Measurements from ENCODE around the gene FOXL1. TPM values are rescaled to one million over a fixed set of nuclear protein-coding genes. Genes with fewer than 3 reads are reported as not detected.

The FOXL1 gene
- polyA plus RNA-seq, 2 of the 4 experiments (the other 2 are of a cell fraction): 0.48 to 0.70 TPM

DNA sequence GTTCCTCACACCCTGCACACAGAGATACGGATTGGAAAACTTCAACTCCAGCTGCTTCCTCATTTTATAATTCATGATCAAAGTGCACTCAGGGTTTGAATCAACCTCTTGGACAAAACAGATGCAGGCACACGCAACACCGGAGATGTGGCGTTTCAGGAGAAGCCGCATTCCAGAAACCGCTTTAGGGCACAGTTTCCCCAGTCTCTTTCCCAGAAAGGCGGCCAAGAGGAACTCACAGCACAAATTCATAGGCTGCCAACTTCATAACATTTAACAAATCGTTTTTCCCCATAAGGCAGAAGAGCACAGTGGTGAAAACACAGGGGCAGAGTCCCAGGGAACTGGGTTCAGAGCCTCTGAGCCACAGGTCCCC, 31.7 kb upstream of the FOXL1 start (continued):
- no peak for TF ChIP-seq RNF2 (IDR thresholded peaks at IDR 0.05; ENCODE audit: borderline replicate concordance, low read depth)
- TF ChIP-seq RARB (CRISPR knock-in tag; IDR thresholded peaks at IDR 0.05): no peak
- TF ChIP-seq, protein P1, sequence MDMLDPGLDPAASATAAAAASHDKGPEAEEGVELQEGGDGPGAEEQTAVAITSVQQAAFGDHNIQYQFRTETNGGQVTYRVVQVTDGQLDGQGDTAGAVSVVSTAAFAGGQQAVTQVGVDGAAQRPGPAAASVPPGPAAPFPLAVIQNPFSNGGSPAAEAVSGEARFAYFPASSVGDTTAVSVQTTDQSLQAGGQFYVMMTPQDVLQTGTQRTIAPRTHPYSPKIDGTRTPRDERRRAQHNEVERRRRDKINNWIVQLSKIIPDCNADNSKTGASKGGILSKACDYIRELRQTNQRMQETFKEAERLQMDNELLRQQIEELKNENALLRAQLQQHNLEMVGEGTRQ (IDR thresholded peaks at IDR 0.05): no peak
- TF ChIP-seq KDM1A (IDR thresholded peaks at IDR 0.05; ENCODE audit: low read depth): no peak

DNA sequence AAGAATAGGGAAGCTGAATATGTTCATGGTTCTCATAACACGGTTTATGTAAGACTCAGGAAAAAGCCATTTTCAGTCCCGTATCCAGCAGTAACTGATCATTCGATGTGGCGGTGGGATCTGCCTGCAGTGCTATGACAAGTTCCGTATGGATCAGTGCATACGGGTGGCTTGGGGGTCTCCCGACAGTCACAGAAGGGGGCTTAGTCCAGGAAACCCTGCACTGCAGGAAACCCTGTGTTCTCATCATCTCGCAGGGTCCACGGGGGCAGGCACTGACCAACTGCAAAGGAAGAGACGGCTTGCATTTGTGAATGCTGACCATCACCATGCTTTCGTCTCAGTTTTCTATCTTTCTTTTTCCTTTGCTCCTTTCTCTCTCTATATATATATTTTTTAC, 31.1 kb upstream of the FOXL1 start:
- CTCF ChIA-PET: no interaction called here
- 96% methylated on average over 11 of the region's 11 CpGs for WGBS (ENCODE audit: missing lambda C conversion rate)
- Histone ChIP-seq H3K4me3 (no peak overlapping the region), H3K9me3 (no peaks in the 10 kb centered on the region), H3K4me2 (no peak overlapping the region), H3K27ac (no peak overlapping the region), H3K4me1 (no peaks in the 10 kb centered on the region)
- FAIRE-seq (no peak), ATAC-seq (no peak), DNase-seq (ENCODE audit: low read depth in 1 of 2, low spot score in 1 of 2) (no peak)
- POLR2A ChIA-PET: no interaction called here
- TF ChIP-seq FOXS1 (CRISPR knock-in tag; IDR thresholded peaks at IDR 0.05) (no peak), POLR2A (IDR thresholded peaks at IDR 0.05; ENCODE audit: low read length) (no peak), BHLHE40 (IDR thresholded peaks at IDR 0.05; ENCODE audit: low read depth, low read length) (no peak), ZSCAN20 (CRISPR knock-in tag; IDR thresholded peaks at IDR 0.05) (no peak), EHF (CRISPR knock-in tag; IDR thresholded peaks at IDR 0.05) (no peak)

DNA sequence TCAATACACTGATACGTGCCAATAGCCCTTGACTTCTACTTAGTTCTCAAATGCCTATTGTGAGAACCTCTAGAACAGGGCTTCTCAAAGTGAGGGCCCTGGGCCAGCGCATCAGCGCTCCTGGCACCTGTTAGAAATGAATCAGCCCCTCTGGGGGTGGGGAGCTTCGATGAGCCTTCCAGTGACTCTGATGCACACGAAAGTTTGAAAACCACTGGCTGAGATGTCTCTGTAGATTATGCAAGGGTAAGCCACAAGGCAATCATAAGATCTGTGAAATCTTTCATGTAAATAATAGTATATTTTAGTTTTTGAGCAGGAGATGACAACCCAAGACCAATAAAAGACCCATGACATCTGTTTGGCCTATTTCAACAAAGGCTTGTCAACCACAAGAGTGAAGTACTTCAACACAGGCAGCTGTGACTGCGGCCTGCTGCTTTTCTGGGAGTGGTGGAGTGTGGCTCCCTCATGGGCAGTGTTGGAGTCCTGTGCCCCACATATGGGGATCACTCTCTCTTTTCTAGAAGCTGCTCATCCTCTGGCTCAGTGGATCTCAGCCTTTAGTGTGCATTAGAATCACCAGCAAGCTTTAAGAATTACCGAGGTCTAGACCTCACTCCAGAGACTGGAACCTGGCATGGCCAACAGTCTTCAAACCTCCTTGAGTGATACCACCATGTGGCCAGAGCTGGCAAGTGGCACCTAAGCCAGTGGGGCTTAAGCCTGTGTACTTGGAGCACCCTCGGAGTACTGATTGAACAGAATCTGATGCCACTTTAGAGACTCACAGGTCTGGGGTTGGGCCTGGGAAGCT, 29.1 kb upstream of the FOXL1 start:
- H3K9me3 ChIP-seq: no peaks in the 10 kb centered on the region
- DNase-seq (ENCODE audit: low read depth in 1 of 2, low spot score in 1 of 2): no peak
- H3K4me1 ChIP-seq: no peaks in the 10 kb centered on the region; the same call in 2 of the 3 replicates
- H3K27ac ChIP-seq: no peak overlapping the region
- WGBS (ENCODE audit: missing lambda C conversion rate): 82% methylated on average over 8 of the region's 8 CpGs
- FAIRE-seq: no peak
- ChIA-PET CTCF (interaction anchor here (0.6 to 4.9 kb wide), 6 partner anchors 14 to 730 kb away, joined by 3 to 19 read pairs (median 4); no protein-coding TSS in a partner anchor), POLR2A (no interaction called here)
- ATAC-seq: peak; percentile 34 to 51; a peak in 2 of 6 replicates
- no peak overlapping the region for H3K4me3 ChIP-seq
- TF ChIP-seq GATA3 (IDR thresholded peaks at IDR 0.05; ENCODE audit: borderline replicate concordance) (no peak), RAD21 (conservative IDR thresholded peaks at IDR 0.05 in 1 of 2, IDR thresholded peaks at IDR 0.05 in 1 of 2) (no peak), TFCP2L1 (CRISPR knock-in tag; IDR thresholded peaks at IDR 0.05) (no peak)
- TF ChIP-seq, protein P2, sequence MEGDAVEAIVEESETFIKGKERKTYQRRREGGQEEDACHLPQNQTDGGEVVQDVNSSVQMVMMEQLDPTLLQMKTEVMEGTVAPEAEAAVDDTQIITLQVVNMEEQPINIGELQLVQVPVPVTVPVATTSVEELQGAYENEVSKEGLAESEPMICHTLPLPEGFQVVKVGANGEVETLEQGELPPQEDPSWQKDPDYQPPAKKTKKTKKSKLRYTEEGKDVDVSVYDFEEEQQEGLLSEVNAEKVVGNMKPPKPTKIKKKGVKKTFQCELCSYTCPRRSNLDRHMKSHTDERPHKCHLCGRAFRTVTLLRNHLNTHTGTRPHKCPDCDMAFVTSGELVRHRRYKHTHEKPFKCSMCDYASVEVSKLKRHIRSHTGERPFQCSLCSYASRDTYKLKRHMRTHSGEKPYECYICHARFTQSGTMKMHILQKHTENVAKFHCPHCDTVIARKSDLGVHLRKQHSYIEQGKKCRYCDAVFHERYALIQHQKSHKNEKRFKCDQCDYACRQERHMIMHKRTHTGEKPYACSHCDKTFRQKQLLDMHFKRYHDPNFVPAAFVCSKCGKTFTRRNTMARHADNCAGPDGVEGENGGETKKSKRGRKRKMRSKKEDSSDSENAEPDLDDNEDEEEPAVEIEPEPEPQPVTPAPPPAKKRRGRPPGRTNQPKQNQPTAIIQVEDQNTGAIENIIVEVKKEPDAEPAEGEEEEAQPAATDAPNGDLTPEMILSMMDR (IDR thresholded peaks at IDR 0.05): no peak
- no peak overlapping the region for H3K4me2 ChIP-seq

DNA sequence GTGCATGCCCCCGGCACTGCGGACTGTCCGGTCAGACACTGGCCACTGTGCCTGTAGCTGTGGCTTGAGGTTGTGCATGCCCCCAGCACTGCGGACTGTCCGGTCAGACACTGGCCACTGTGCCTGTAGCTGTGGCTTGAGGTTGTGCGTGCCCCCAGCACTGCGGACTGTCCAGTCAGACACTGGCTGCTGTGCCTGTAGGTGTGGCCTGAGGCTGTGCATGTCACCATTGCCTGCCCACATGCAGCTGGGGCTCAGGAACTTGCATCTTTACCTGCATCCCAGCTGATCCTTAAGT, 28.5 kb upstream of the FOXL1 start:
- FAIRE-seq (no peak), DNase-seq (ENCODE audit: low read depth in 1 of 2, low spot score in 1 of 2) (no peak), ATAC-seq (0 out of 6 replicates have a peak, but pooled peaks of 1 of the 2 experiments have one; percentile 26)
- H3K4me2 ChIP-seq: no peak overlapping the region
- no peak overlapping the region for H3K27ac ChIP-seq
- no peaks in the 10 kb centered on the region for H3K9me3 ChIP-seq
- no peak for TF ChIP-seq RARB (CRISPR knock-in tag; IDR thresholded peaks at IDR 0.05)
- TF ChIP-seq, protein P3, sequence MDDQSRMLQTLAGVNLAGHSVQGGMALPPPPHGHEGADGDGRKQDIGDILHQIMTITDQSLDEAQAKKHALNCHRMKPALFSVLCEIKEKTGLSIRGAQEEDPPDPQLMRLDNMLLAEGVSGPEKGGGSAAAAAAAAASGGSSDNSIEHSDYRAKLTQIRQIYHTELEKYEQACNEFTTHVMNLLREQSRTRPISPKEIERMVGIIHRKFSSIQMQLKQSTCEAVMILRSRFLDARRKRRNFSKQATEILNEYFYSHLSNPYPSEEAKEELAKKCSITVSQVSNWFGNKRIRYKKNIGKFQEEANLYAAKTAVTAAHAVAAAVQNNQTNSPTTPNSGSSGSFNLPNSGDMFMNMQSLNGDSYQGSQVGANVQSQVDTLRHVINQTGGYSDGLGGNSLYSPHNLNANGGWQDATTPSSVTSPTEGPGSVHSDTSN (IDR thresholded peaks at IDR 0.05): no peak
- TF ChIP-seq NFE2L2 (conservative IDR thresholded peaks at IDR 0.05; ENCODE audit: low read length): no peak
- TF ChIP-seq SREBF2 (IDR thresholded peaks at IDR 0.05): no peak
- TF ChIP-seq HOXB5 (CRISPR knock-in tag; IDR thresholded peaks at IDR 0.05): no peak
- TF ChIP-seq, protein P4, sequence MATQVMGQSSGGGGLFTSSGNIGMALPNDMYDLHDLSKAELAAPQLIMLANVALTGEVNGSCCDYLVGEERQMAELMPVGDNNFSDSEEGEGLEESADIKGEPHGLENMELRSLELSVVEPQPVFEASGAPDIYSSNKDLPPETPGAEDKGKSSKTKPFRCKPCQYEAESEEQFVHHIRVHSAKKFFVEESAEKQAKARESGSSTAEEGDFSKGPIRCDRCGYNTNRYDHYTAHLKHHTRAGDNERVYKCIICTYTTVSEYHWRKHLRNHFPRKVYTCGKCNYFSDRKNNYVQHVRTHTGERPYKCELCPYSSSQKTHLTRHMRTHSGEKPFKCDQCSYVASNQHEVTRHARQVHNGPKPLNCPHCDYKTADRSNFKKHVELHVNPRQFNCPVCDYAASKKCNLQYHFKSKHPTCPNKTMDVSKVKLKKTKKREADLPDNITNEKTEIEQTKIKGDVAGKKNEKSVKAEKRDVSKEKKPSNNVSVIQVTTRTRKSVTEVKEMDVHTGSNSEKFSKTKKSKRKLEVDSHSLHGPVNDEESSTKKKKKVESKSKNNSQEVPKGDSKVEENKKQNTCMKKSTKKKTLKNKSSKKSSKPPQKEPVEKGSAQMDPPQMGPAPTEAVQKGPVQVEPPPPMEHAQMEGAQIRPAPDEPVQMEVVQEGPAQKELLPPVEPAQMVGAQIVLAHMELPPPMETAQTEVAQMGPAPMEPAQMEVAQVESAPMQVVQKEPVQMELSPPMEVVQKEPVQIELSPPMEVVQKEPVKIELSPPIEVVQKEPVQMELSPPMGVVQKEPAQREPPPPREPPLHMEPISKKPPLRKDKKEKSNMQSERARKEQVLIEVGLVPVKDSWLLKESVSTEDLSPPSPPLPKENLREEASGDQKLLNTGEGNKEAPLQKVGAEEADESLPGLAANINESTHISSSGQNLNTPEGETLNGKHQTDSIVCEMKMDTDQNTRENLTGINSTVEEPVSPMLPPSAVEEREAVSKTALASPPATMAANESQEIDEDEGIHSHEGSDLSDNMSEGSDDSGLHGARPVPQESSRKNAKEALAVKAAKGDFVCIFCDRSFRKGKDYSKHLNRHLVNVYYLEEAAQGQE (IDR thresholded peaks at IDR 0.05): no peak
- no peak for TF ChIP-seq HOXA7 (CRISPR knock-in tag; IDR thresholded peaks at IDR 0.05)
- CTCF ChIA-PET: interaction anchor here (0.8 to 4.9 kb wide), 5 partner anchors 13 to 729 kb away, joined by 3 to 19 read pairs (median 4); no protein-coding TSS in a partner anchor
- no peaks in the 10 kb centered on the region; the same call in 2 of the 3 replicates for H3K4me1 ChIP-seq
- POLR2A ChIA-PET: no interaction called here
- no peak overlapping the region for H3K4me3 ChIP-seq
- no CpG with 5 or more reads among the region's 7 CpGs for WGBS (ENCODE audit: missing lambda C conversion rate)
